Esophagus muscularis mucosa (tissue), 4 donors: ENCODE results near the gene LPO. TPM values are rescaled to one million over a fixed set of nuclear protein-coding genes. Genes with fewer than 3 reads are reported as not detected.
A peak's percentile ranks its signal among the peaks of the same experiment; 100 is the strongest.

Source experiments
- DNase-seq: peaks from one replicate; pipeline ENCODE4 v3.0.0-alpha.2; 2017; ENCODE audit errors: extremely low spot score
- H3K27ac ChIP-seq, 4 donors: fragments of 200-600 bp; sonication (generic); replicated peaks in 1 of 4; 1 replicate in 3 of 4; 2 replicates in 1 of 4; pipeline ENCODE4 v1.5.1; 2016 to 2019; ENCODE audit warnings: mild to moderate bottlenecking in 1 of 4
- H3K27me3 ChIP-seq, 4 donors: fragments of 200-600 bp; sonication (generic); one replicate each; pipeline versions ENCODE4 v1.5.1 to v1.6.0; 2016 to 2019
- H3K36me3 ChIP-seq, 4 donors: fragments of 200-600 bp; sonication (generic); one replicate each; pipeline ENCODE4 v1.5.1; 2016 to 2019
- H3K4me1 ChIP-seq, 4 donors: fragments of 200-600 bp; sonication (generic); one replicate each; pipeline ENCODE4 v1.5.1; 2016 to 2019
- H3K4me3 ChIP-seq, 4 donors: fragments of 200-600 bp; sonication (generic); 1 replicate in 2 of 4; 2 replicates in 2 of 4; pipeline ENCODE4 v1.5.1; 2016 to 2019; ENCODE audit warnings: mild to moderate bottlenecking in 4 of 4, moderate library complexity in 1 of 4
- H3K9me3 ChIP-seq, 4 donors: fragments of 200-600 bp; sonication (generic); 1 replicate in 3 of 4; 2 replicates in 1 of 4; pipeline ENCODE4 v1.5.1; 2016 to 2019
- CTCF ChIP-seq, 3 experiments: fragments of 200-600 bp in 2 of 3; fragments of 450-650 bp in 1 of 3; sonication (generic) in 2 of 3; IDR thresholded peaks; one replicate each; pipeline ENCODE4 v1.5.1; 2017 to 2019; ENCODE audit warnings: antibody characterized with exemption in 3 of 3, mild to moderate bottlenecking in 2 of 3, moderate library complexity in 1 of 3
- EP300 ChIP-seq: sonication (generic); formaldehyde crosslinking; IDR thresholded peaks from one replicate; pipeline ENCODE4 v1.6.1; 2017; ENCODE audit warnings: antibody characterized with exemption
- POLR2A ChIP-seq: fragments of 450-650 bp; IDR thresholded peaks from one replicate; pipeline ENCODE4 v1.6.1; 2017; ENCODE audit warnings: antibody characterized with exemption, moderate library complexity, mild to moderate bottlenecking, low read depth
- POLR2AphosphoS5 ChIP-seq, 2 donors: sonication (generic); formaldehyde crosslinking; IDR thresholded peaks; one replicate each; pipeline ENCODE4 v1.6.1; 2017; ENCODE audit warnings: antibody characterized with exemption in 2 of 2
- WGBS: methylation state at CpG from one replicate; pipeline ENCODE4 v1.1.5; 2018; 5-methylcytosine and 5-hydroxymethylcytosine counted together
- intact Hi-C: fragments of 100-400 bp; cut with DNase I; formaldehyde crosslinking; loops from one replicate; pipeline ENCODE4 v1.15.1; 2023
- total RNA-seq, 4 donors: library from RNA; depleted of rRNA; stranded (reverse); fragments of >200 nt; gene quantifications; one replicate each; pipeline versions ENCODE4 v1.1.0 to v1.2.1, GENCODE V29; 2016

The LPO gene
- total RNA-seq, 4 donors from 2014 or later = not detected

GRCh38 chr17:58242171-58242784 is 3.9 kb downstream of the LPO start:
- DNase-seq = peak; percentile 64
- intact Hi-C loops = no loop called here
- Histone ChIP-seq H3K4me3 (no peak overlapping the region), H3K27ac (no peak overlapping the region), H3K36me3 (no peaks in the 10 kb centered on the region), H3K27me3 (peaks cover 0 to 71% (median 0%) of the 10 kb centered on the region in 4 donors), H3K4me1 (no peaks in the 10 kb centered on the region), H3K9me3 (no peaks in the 10 kb centered on the region)
- WGBS = 10% methylated on average over 4 of the region's 4 CpGs
- TF ChIP-seq POLR2AphosphoS5 (IDR thresholded peaks at IDR 0.05) (no peak), EP300 (no peak), CTCF (IDR thresholded peaks at IDR 0.05) (no peak), POLR2A (no peak)

GRCh38 chr17:58244963-58245362 is 6.6 kb downstream of the LPO start:
- no peak for TF ChIP-seq CTCF (IDR thresholded peaks at IDR 0.05)
- TF ChIP-seq POLR2AphosphoS5 (IDR thresholded peaks at IDR 0.05) = no peak
- TF ChIP-seq POLR2A = no peak
- TF ChIP-seq EP300 = no peak
- DNase-seq = no peak
- Histone ChIP-seq H3K4me1 (peaks cover 7 to 12% (median 12%) of the 10 kb centered on the region in 4 donors), H3K9me3 (no peaks in the 10 kb centered on the region), H3K27ac (no peak overlapping the region), H3K4me3 (no peak overlapping the region), H3K36me3 (no peaks in the 10 kb centered on the region), H3K27me3 (peaks cover 0 to 71% (median 3%) of the 10 kb centered on the region in 4 donors)
- WGBS = 48% methylated on average over 6 of the region's 6 CpGs
- intact Hi-C loops = loop anchor here (5.0 kb wide), 1 partner anchor 172 kb away; the partner anchor contains the start of gene RNF43

- no peaks in the 10 kb centered on the region for H3K36me3 ChIP-seq
- peak; percentile 60 for DNase-seq
- TF ChIP-seq POLR2A (no peak), EP300 (no peak), POLR2AphosphoS5 (IDR thresholded peaks at IDR 0.05) (no peak), CTCF (IDR thresholded peaks at IDR 0.05) (no peak)
- H3K9me3 ChIP-seq = no peaks in the 10 kb centered on the region
- no peak overlapping the region for H3K4me3 ChIP-seq
- 79% methylated on average over 5 of the region's 10 CpGs for WGBS
- peaks cover 0 to 73% (median 3%) of the 10 kb centered on the region in 4 donors for H3K27me3 ChIP-seq
- H3K27ac ChIP-seq = no peak overlapping the region
- peaks cover 7 to 15% (median 12%) of the 10 kb centered on the region in 4 donors for H3K4me1 ChIP-seq
- intact Hi-C loops = loop anchor here (5.0 kb wide), 1 partner anchor 172 kb away; the partner anchor contains the start of gene RNF43
These were observed 7.2 kb downstream of the LPO start for GRCh38 chr17:58245428-58246103.

GRCh38 chr17:58246104-58246740 is 7.8 kb downstream of the LPO start:
- Histone ChIP-seq H3K9me3 (no peaks in the 10 kb centered on the region), H3K4me3 (no peak overlapping the region), H3K27ac (no peak overlapping the region), H3K36me3 (no peaks in the 10 kb centered on the region), H3K4me1 (peaks cover 7 to 15% (median 12%) of the 10 kb centered on the region in 4 donors), H3K27me3 (peaks cover 0 to 77% (median 3%) of the 10 kb centered on the region in 4 donors)
- DNase-seq = peak; percentile 85
- WGBS = 88% methylated on average over 13 of the region's 13 CpGs
- TF ChIP-seq CTCF (IDR thresholded peaks at IDR 0.05) = no peak
- no peak for TF ChIP-seq EP300
- no peak for TF ChIP-seq POLR2A
- no peak for TF ChIP-seq POLR2AphosphoS5 (IDR thresholded peaks at IDR 0.05)
- intact Hi-C loops = loop anchor here (5.0 kb wide), 1 partner anchor 171 kb away; the partner anchor contains the start of gene RNF43
